HG03521 (cell line): ENCODE results near the gene SCAMP3.
"Not testable (repeated sequence)": the region's sequence is repeated elsewhere in the genome, so short reads cannot be mapped to it uniquely, and the experiment has no call there.

Source experiments
- ATAC-seq: cut with Tn5 transposase; IDR thresholded peaks from one replicate; pipeline ENCODE4 v1.9.1; 2021; ENCODE audit warnings: mild to moderate bottlenecking, moderate library complexity; ENCODE audit not compliant: unreplicated experiment

The SCAMP3 gene

DNA sequence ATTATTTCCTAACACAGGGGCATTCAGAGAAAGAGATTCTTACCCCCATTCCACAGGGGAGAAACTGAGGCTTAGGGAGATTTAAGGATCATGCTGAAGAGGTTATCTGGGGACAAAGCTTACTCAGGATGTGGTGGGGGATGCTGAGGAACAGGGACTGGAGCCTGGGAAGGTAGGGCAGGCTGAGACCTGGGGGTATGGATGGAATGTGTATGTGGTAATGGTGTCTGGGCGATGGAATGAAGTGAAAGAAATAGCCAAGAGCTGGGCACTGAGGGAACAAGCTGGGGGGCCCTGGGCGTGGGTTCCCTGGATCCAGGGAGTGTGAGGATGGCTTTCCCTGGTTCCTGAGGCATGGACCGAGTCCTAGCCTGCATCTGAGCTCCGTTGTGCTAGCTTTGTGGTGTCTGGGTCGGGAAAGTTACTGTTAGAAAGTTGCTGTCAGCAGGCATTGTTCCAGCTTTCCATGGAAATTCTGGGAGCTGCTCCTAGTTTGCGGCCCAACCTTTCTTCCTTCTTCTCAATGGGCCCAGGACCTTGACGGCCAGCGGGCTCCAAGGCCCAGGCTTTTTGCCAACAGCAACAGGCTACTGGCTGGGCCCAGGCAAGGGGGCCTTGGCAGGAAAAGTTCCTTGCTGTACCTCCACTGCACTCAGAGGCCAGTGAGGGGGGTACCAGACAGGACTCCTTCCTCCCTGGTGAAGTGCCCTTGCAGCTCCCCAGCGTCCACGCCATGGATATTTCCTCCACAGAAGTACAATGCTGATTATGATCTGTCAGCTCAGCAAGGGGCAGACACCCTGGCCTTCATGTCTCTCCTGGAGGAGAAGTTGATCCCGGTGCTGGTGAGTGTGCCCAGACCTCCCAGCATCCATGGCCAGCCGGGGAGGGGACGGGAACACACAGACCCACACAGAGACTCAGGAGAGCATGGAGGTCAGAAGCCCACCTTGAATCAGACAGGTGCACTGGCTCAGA lies 29.9 kb downstream of the SCAMP3 start:
- ATAC-seq: not testable (repeated sequence)

DNA sequence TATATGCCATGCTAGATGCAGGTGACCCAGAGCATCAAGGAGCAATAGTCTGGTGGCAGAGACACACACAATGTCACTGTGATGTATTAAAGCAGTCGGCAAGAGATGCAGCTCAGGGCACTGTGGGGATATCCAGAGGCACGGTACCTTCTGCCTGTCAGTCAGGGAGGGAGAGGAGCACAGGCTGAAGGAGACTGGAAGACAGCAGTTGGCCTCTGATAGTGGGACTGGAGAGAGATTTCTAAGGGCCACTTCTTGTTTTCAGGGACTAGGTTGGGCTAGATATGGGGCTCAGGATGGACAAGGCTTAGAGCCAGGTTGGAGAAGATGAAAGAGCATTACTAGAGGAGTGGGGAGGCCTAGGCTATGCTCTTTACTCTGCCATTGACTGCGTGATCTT lies 30.9 kb downstream of the SCAMP3 start:
- not testable (repeated sequence) for ATAC-seq

DNA sequence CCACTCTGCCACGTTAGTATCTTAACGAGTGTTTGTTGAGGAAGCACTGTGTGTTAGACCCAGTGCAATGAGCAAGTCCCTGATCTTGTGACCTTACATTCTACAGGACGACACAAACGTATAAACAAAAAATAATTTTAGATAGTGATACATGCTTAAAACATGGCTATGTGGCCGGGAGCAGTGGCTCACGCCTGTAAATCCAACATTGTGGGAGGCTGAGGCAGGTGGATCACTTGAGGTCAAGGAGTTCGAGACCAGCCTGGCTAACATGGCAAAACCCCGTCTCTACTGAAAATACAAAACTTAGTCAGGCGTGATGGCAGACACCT lies 34.1 kb downstream of the SCAMP3 start:
- ATAC-seq: no peak

DNA sequence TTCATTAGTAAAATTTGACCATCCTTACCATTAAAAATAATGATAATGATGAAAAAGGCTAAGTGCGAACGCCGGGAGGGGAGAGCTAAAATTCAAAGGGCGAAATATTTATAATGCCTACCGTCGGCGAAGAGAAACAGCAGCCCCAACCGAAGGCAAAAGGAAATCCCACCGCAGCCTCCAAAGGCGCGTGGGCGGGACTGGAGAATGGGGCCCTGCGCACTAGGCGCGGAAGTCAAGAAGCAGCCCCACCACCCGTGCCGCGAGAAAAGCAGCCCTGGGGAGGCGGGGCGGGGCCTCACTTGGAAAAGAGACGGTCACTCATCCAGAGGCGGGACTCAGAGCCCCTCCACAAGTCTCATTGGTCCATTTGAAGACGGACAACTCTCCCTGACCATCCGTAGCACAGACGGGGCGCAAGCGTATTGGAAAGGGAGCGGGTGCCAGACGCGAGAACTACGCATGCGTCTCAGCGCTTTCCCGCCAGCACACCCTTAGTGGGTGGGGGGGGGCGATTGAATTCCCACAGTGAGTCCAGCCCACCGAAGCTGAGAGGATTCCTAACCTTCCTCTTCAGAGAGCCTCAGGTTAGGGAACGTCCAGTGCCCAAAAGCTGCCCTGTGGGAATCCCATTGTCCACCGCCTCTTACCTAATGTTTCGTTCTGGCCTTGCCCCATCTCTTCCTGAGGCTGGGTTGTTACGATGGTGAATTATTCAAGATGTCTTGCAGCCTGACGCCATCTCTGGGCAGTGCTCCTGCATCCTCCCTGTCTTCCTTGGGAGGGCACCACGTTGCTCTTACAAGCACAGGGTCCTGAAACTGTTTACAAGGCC lies 34.7 kb downstream of the SCAMP3 start:
- ATAC-seq: peak; percentile 94

DNA sequence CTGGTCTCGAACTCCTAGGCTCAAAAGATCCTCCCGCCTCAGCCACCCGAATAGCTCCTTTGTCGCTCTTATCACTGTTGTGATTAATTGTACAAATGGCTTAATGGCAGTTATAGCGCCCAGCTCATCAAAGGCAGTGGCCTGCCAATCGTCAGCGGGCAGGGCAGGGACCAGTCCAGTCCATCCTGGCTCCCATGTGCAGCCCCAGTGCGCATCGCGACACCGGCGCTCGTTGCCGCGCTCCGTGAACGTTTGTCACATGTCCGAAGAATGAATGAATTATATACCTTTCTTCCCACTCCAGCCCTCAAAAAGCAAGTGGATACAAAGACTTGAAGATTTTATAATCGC lies 35.3 kb downstream of the SCAMP3 start:
- ATAC-seq: no peak

DNA sequence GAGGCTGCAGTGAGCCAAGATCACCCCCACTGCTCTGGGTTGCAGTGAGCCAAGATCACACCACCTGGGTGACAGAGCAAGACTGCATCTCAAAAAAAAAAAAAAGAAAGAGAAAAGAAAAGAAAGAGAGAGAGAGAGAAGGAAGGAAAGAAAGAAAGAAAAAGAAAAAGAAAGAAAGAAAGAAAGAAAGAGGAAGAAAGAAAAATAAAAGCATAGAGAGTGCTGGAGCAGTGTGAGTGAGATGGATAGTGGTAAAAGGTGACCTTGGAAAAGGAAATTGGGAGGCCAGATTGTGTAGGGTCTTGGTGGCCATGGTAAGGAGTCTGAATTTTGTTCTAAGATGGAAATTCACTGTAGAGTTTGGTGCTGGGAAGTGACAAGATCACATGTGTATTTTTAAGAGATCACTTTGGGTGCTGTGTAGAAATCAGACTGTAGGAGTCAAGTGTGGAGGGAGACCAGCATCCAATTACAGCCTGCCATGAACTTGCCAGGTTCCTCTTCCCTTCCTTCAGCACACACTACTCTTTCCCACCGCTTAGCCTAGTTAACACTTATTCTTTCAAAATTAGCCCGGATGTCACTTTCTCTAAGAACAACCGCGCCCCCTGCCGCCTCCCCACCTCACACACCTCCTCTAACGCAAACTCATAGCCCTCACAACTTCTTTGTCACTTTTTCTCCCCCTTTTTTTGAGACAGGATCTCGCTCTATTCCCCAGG lies 35.8 kb downstream of the SCAMP3 start:
- ATAC-seq: no peak

DNA sequence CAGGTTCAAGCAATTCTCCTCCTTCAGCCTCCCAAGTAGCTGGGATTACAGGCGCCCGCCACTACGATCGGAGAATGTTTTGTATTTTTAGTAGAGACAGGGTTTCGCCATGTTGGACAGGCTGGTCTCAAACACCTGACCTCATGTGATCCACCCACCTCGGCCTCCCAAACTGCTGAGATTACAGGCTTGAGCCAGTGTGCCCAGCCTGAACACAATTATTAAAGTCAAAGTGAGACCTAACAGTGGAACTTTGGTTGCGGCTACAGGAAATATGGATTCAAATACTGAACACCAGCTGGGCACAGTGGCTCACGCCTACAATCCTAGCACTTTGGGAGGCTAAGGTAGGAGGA lies 36.8 kb downstream of the SCAMP3 start:
- ATAC-seq: not testable (repeated sequence)

DNA sequence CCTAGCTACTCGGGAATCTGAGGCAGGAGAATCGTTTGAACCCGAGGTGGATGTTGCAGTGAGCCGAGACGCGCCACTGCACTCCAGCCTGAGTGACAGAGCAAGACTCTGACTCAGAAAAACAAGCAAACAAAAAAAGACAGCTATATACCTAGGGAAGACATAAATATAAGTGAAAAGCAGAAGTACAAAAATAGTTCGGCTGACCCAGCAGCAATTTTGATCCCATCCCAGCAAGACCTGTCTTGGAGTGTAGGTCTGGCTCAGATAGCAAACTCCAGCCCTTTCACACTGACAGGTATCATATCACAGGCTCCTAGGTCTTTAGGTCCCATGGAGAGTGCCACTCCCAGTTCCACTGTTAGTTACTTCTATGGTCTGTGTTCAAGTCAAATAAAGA lies 39.1 kb downstream of the SCAMP3 start:
- no peak for ATAC-seq

DNA sequence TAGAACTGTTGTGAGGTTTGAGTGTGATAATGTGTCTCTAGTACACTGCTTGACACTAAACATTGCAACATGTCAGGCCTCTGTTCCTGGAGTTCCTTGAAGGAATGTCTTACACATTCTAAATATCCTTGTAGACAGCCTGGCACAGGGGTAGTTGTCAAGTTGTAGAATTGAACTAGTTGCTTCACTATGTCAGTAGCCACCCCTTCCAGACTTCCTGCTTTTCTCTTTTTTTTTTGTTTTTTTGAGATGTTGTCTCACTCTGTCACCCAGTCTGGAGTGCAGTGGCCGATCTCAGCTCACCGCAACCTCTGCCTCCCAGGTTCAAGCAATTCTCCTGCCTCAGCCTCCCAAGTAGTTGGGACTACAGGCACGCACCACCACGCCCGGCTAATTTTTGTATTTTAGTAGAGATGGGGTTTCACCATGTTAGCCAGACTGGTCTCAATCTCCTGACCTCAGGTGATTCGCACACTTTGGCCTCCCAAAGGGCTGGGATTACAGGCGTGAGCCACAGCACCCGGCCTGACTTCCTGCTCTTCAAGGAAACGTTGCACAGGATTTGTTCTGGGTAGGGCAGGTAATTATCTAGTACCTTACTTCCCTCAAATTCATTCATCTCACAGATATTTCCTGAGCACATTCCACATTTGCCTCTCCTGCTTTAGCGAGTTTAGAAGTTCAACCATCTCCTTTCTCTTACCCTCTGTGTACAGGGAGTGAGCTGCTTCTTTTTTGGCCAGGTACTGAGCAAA lies 41.8 kb downstream of the SCAMP3 start:
- not testable (repeated sequence) for ATAC-seq

DNA sequence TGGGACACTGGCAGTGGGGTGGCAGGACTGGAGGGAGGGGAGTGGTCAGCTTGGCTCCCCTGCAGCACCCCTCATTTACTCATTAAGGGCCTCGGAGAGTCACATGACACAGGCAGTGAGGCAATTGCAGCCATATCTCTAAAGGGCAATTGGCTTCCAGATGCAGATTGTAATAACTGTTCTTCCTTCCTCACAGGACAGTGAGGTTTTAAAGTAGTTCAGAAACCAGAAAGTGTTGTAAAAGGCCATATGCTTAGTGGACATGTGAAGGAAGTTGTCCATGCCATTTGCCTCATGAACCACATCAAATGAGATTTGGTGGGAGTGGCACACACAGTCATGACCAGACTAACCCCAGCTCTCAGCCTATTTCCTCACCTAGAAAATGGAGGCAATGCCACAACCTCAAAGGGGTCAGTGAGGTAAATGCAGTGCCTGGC lies 42.5 kb downstream of the SCAMP3 start:
- ATAC-seq: no peak

DNA sequence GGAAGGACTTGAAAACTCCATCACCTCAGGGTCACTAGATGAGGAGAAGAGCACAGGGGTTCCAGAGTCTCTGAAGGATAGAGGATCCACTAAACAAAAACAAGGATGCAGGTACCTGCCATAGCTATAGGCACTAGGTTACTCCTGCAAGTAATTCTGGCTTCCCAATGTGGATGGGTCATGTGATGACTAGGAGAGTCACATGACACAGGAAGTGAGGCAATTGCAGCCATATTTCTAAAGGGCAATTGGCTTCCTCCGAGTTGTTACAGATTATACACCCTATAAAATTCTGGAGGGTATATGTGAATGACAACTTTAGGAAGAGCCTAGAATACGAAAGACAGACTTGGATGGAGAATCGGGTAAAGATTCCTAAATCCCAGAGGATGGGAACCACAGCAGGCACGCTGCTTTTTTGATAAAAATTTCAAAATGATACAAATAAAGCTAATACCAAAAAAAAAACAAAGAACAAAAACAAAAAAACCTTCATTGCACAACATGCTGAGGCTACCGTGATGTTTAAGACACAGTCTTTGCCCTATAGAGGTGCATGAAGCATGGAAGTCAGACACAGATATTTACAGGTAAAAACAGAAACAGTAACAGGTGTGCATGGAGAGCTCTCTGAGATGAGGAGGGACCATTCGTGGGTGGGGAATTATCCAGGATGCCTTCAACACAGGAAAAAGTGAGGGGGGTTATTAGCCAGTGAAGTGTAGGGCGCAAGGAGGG lies 43.1 kb downstream of the SCAMP3 start:
- no peak for ATAC-seq

DNA sequence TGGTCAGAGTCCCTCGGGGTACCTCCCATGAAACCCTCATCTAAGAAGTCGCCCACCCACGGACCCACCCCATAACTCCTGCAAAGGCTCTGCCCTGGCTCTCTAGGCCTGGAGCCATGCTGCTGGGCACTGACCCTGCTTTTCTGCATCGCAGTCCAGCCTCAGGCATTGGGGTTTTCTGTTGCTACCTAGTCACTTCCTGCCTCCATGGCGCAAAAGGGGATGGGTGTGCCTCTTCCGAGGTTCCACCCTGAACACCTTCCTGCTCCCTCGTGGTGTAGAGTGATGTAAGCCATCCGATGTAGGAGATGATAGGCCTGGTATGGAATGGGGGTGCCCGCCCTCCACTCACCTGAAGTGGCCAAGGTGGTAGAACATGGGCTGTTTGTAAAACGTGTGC lies 47.5 kb downstream of the SCAMP3 start:
- ATAC-seq: not testable (repeated sequence)

DNA sequence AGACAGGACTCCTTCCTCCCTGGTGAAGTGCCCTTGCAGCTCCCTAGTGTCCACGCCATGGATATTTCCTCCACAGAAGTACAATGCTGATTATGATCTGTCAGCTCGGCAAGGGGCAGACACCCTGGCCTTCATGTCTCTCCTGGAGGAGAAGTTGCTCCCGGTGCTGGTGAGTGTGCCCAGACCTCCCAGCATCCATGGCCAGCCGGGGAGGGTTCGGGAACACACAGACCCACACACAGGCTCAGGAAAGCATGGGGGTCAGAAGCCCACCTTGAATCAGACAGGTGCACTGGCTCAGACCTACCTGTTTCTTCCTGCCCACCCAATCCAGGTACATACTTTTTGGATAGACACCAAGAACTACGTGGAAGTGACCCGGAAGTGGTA lies 50.1 kb downstream of the SCAMP3 start:
- not testable (repeated sequence) for ATAC-seq

DNA sequence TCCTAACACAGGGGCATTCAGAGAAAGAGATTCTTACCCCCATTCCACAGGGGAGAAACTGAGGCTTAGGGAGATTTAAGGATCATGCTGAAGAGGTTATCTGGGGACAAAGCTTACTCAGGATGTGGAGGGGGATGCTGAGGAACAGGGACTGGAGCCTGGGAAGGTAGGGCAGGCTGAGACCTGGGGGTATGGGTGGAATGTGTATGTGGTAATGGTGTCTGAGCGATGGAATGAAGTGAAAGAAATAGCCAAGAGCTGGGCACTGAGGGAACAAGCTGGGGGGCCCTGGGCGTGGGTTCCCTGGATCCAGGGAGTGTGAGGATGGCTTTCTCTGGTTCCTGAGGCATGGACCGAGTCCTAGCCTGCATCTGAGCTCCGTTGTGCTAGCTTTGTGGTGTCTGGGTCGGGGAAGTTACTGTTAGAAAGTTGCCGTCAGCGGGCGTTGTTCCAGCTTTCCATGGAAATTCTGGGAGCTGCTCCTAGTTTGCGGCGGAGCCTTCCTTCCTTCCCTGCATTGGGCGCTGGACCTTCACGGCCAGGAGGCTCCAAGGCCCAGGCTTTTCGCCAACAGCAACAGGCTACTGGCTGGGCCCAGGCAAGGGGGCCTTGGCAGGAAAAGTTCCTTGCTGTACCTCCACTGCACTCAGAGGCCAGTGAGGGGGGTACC lies 50.6 kb downstream of the SCAMP3 start:
- ATAC-seq: not testable (repeated sequence)

DNA sequence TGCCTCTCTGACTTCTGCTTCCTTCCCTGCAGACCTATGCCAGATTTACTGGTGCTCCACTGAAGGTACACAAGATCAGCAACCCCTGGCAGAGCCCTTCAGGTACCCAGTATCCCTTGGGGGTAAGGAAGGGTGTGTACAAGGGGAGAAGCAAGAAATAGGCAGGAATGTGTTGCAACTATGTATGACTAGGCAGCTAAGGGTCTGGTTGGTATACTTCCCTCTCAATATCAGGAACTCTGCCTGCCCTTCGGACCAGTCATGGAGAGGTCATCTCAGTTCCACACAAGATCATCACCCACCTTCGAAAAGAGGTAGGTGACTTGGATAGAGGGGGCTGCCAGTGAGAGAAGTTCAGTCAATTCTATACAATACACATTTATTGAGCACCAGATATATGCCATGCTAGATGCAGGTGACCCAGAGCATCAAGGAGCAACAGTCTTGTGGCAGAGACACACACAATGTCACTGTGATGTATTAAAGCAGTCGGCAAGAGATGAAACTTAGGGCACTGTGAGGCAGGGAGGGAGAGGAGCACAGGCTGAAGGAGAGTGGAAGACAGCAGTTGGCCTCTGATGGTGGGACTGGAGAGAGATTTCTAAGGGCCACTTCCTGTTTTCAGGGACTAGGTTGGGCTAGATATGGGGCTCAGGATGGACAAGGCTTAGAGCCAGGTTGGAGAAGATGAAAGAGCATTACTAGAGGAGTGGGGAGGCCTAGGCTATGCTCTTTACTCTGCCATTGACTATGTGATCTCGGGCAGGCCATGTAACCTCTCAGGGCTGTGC lies 51.7 kb downstream of the SCAMP3 start:
- ATAC-seq: no peak

DNA sequence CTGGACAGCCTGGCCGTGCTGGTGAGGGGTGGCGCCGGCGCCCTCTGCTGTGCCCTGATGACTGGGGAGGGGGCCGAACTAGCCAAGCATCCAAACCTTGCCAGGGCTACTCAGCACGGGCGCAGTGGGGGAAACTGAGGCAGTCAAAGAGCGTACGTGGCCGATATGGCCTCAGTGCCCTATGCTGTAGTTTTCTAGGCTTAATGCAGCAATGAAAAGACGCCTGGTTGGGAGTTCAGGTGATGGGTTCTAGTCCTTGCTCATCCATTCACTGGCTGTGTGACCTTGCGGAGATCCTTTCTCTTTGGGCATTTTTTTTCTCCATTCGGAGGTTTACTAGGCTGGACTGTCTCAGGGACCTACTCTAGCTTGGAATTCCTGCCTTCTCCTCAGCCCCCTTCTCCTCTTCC lies 52.8 kb downstream of the SCAMP3 start:
- ATAC-seq: no peak

DNA sequence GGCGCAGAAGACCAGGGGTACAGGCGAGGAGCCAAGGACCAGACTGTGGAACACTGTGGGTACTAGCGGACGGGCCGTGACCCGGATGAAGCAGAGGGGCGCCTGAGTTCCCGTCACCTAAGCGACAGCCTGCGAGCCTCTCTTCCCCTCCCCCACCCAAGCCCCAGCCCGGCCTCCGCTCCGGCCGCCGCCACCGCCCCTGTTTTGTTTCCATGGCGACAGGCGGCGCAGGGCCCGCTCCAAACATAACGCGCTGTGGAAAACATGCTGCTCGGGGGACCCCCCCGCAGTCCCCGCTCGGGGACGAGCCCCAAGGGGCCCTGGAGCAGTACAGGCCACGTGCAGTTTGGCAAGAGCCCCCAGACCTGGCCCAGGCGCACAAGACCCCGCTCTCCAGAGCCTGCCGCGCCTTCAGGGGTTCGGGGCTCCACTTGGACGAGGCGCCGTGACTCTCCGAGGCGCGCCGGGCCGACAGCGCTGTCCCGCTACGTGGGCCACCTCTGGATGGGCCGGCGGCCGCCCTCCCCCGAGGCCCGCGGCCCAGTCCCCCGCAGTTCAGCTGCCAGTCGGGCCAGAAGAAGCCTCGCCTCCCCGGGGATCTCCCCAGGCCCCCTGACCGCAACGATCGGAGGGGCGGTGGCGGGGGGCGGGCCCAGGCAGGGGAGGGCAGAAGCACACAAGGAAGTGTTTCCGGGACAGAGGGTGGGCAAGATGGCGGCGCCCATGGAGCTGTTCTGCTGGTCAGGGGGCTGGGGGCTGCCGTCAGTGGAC lies 53.4 kb downstream of the SCAMP3 start, which contains the start of gene MTX1:
Gene MTX1 (plus strand): TSS at position 155 of the 771 bp plus-strand sequence. CDS start 110 bp downstream, at position 265.
- ATAC-seq: peak; percentile 69
